Activated CD4-positive, alpha-beta T cell treated with anti-CD3 and anti-CD28 coated beads for 36 hours (primary cell): Measurements from ENCODE around the gene ADPRH. TPM values are rescaled to one million over a fixed set of nuclear protein-coding genes. Genes with fewer than 3 reads are reported as not detected.
"Not testable (repeated sequence)": the region's sequence is repeated elsewhere in the genome, so short reads cannot be mapped to it uniquely, and the experiment has no call there.

Experiments
- ATAC-seq: fragments of 200-7000 bp; cut with Tn5 transposase; one replicate; pipeline ENCODE4 v1.10.0; 2021; ENCODE audit warnings: mild to moderate bottlenecking, moderate library complexity
- CTCF ChIA-PET: fragments of 350-600 bp; sonication (Branson Sonifier 250); formaldehyde crosslinking; loops from one replicate; lab custom pipeline; 2021; ENCODE audit warnings: antibody characterized with exemption; lab: Charles Lee
- POLR2A ChIA-PET: fragments of 350-600 bp; sonication (Branson Sonifier 250); formaldehyde crosslinking; loops from one replicate; lab custom pipeline; 2021; ENCODE audit warnings: antibody characterized with exemption, inconsistent platforms; lab: Charles Lee
- DNase-seq: peaks from one replicate; pipeline ENCODE4 v3.0.0-alpha.2; 2020
- H3K27ac Mint-ChIP-seq: one replicate; pipeline ENCODE4 v1.8.0; 2021; ENCODE audit warnings: mixed read lengths
- H3K27me3 Mint-ChIP-seq: one replicate; pipeline ENCODE4 v1.8.0; 2021; ENCODE audit warnings: mixed read lengths
- H3K36me3 Mint-ChIP-seq: one replicate; pipeline ENCODE4 v1.8.0; 2021; ENCODE audit warnings: low read depth, mixed read lengths
- H3K4me1 Mint-ChIP-seq: one replicate; pipeline ENCODE4 v1.8.0; 2021; ENCODE audit warnings: mixed read lengths
- H3K4me3 Mint-ChIP-seq: one replicate; pipeline ENCODE4 v1.8.0; 2021; ENCODE audit warnings: mild to moderate bottlenecking, moderate library complexity, mixed read lengths
- H3K9me3 Mint-ChIP-seq: one replicate; pipeline ENCODE4 v1.8.0; 2021; ENCODE audit warnings: low read depth, mixed read lengths
- intact Hi-C, 2 experiments: fragments of 100-400 bp; cut with DNase I in 1 of 2; cut with micrococcal nuclease in 1 of 2; formaldehyde crosslinking; loops; one replicate each; pipeline versions ENCODE4 v1.14.2 to v1.15.1; 2022 to 2024; cut with DNase I, micrococcal nuclease
- total RNA-seq, 2 experiments: library from RNA; stranded (reverse); gene quantifications; one replicate each; pipeline ENCODE4 v1.2.3, GENCODE V29; 2021

ADPRH gene
- total RNA-seq, 2 experiments from 2014 or later = 2.5 to 3.5 TPM

DNA sequence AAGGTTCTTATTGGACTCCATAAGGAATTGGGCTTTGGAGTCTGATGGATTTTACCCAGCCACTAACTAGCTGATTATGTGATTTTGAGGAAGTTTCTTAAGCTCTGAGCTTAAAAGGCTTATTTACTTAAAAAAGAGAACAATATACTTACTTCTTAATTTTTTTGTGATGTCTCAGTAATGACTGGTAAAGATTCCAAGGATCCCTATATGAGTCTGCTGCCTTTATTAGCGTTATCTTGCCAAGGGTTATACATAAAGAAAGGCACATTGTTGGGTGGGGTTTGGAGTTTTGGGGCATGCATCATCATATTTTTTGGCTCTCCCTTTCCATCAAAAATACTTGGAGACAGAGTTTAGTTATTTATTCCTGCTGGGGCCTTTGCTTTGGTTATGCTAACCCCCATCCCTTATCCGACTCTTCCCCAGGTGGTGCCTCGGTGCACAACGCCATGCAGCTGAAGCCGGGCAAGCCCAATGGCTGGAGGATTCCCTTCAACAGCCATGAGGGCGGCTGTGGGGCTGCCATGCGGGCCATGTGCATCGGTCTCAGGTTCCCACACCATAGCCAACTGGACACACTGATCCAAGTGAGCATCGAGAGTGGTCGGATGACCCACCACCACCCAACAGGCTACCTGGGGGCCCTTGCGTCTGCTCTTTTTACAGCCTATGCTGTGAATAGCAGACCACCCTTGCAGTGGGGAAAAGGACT lies 6.7 kb downstream of the ADPRH start:
- H3K36me3 Mint-ChIP-seq = no peaks in the 10 kb centered on the region
- ChIA-PET POLR2A (no interaction called here), CTCF (no interaction called here)
- intact Hi-C loops = no loop called here
- H3K27me3 Mint-ChIP-seq = peaks cover 9% of the 10 kb centered on the region
- ATAC-seq = no peak
- no peak overlapping the region for H3K27ac Mint-ChIP-seq
- peaks cover 17% of the 10 kb centered on the region for H3K4me1 Mint-ChIP-seq
- DNase-seq = no peak
- H3K4me3 Mint-ChIP-seq = no peak overlapping the region
- no peaks in the 10 kb centered on the region for H3K9me3 Mint-ChIP-seq

GRCh38 chr3:119586733-119587172 lies 7.5 kb downstream of the ADPRH start:
- Mint-ChIP-seq H3K27me3 (peaks cover 9% of the 10 kb centered on the region), H3K9me3 (no peaks in the 10 kb centered on the region), H3K27ac (no peak overlapping the region), H3K36me3 (no peaks in the 10 kb centered on the region), H3K4me1 (peaks cover 17% of the 10 kb centered on the region), H3K4me3 (no peak overlapping the region)
- intact Hi-C loops = no loop called here
- DNase-seq = no peak
- ChIA-PET POLR2A (no interaction called here), CTCF (interaction anchor here (1.1 kb wide), 1 partner anchor 94 kb away, joined by 3 read pairs; no protein-coding TSS in a partner anchor)
- no peak for ATAC-seq

DNA sequence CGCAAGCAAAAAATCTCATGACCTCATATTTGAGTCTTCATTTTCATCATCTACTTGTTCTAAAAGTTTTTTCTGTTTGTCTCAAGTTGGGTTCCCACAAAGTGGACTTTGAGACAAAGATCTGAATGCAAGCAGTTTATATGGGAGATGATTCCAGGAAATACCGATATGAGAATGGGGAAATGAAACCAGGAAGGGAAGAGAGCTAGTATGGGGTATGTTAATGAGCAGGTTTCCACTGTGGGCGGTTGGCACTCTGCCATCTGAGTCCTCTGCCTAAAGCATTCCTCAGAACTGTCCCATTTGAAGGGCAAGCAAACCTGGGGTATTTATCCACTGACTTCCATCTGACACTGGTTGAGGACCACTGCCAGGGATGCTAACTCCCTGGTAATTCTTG lies 8.8 kb downstream of the ADPRH start:
- CTCF ChIA-PET = no interaction called here
- no peak for ATAC-seq
- Mint-ChIP-seq H3K27ac (no peak overlapping the region), H3K27me3 (peaks cover 11% of the 10 kb centered on the region), H3K4me3 (no peak overlapping the region), H3K36me3 (no peaks in the 10 kb centered on the region), H3K4me1 (peaks cover 8% of the 10 kb centered on the region), H3K9me3 (no peaks in the 10 kb centered on the region)
- POLR2A ChIA-PET = no interaction called here
- DNase-seq = peak; percentile 40
- intact Hi-C loops = no loop called here

GRCh38 chr3:119589102-119589773 lies 9.9 kb downstream of the ADPRH start:
- no peaks in the 10 kb centered on the region for H3K36me3 Mint-ChIP-seq
- ChIA-PET CTCF (no interaction called here), POLR2A (no interaction called here)
- intact Hi-C loops = no loop called here
- ATAC-seq = no peak
- no peak for DNase-seq
- no peak overlapping the region for H3K27ac Mint-ChIP-seq
- peaks cover 11% of the 10 kb centered on the region for H3K27me3 Mint-ChIP-seq
- H3K4me1 Mint-ChIP-seq = peaks cover 8% of the 10 kb centered on the region
- no peaks in the 10 kb centered on the region for H3K9me3 Mint-ChIP-seq
- no peak overlapping the region for H3K4me3 Mint-ChIP-seq

- no peak overlapping the region for H3K4me3 Mint-ChIP-seq
- intact Hi-C loops = no loop called here
- POLR2A ChIA-PET = no interaction called here
- H3K9me3 Mint-ChIP-seq = no peaks in the 10 kb centered on the region
- DNase-seq (no peak), ATAC-seq (no peak)
- peaks cover 8% of the 10 kb centered on the region for H3K4me1 Mint-ChIP-seq
- CTCF ChIA-PET = interaction anchor here (0.5 to 2.3 kb wide), 2 partner anchors 10 to 68 kb away, joined by 5 to 6 read pairs; no protein-coding TSS in a partner anchor
- peaks cover 11% of the 10 kb centered on the region for H3K27me3 Mint-ChIP-seq
- H3K36me3 Mint-ChIP-seq = no peaks in the 10 kb centered on the region
- H3K27ac Mint-ChIP-seq = no peak overlapping the region
Measured at GRCh38 chr3:119590706-119591105, 11.4 kb downstream of the ADPRH start.

- ChIA-PET CTCF (interaction anchor here (0.9 kb wide), 1 partner anchor 34 kb away, joined by 3 read pairs; no protein-coding TSS in a partner anchor), POLR2A (no interaction called here)
- Mint-ChIP-seq H3K4me1 (peaks cover 9% of the 10 kb centered on the region), H3K36me3 (no peaks in the 10 kb centered on the region), H3K27me3 (peaks cover 11% of the 10 kb centered on the region), H3K27ac (no peak overlapping the region), H3K4me3 (no peak overlapping the region), H3K9me3 (no peaks in the 10 kb centered on the region)
- DNase-seq (no peak), ATAC-seq (no peak)
- intact Hi-C loops = no loop called here
Measured at GRCh38 chr3:119592861-119593260, 13.6 kb downstream of the ADPRH start.

- peaks cover 8% of the 10 kb centered on the region for H3K27me3 Mint-ChIP-seq
- H3K27ac Mint-ChIP-seq = no peak overlapping the region
- no peak for ATAC-seq
- no peak overlapping the region for H3K4me3 Mint-ChIP-seq
- intact Hi-C loops = no loop called here
- no peaks in the 10 kb centered on the region for H3K36me3 Mint-ChIP-seq
- no peaks in the 10 kb centered on the region for H3K9me3 Mint-ChIP-seq
- CTCF ChIA-PET = no interaction called here
- POLR2A ChIA-PET = no interaction called here
- DNase-seq = no peak
- peaks cover 2% of the 10 kb centered on the region for H3K4me1 Mint-ChIP-seq
Measured at GRCh38 chr3:119594066-119594465, 14.8 kb downstream of the ADPRH start.

- intact Hi-C loops, H3K4me3 Mint-ChIP-seq, H3K4me1 Mint-ChIP-seq, H3K9me3 Mint-ChIP-seq, CTCF ChIA-PET, H3K27ac Mint-ChIP-seq, POLR2A ChIA-PET, H3K27me3 Mint-ChIP-seq, DNase-seq, ATAC-seq, H3K36me3 Mint-ChIP-seq: not testable (repeated sequence)
Measured at GRCh38 chr3:119594929-119595328, 15.6 kb downstream of the ADPRH start.

- ATAC-seq (no peak), DNase-seq (no peak)
- CTCF ChIA-PET = no interaction called here
- no peaks in the 10 kb centered on the region for H3K36me3 Mint-ChIP-seq
- no peaks in the 10 kb centered on the region for H3K9me3 Mint-ChIP-seq
- POLR2A ChIA-PET = no interaction called here
- H3K27me3 Mint-ChIP-seq = peaks cover 2% of the 10 kb centered on the region
- intact Hi-C loops = no loop called here
- H3K4me1 Mint-ChIP-seq = peaks cover 2% of the 10 kb centered on the region
- H3K4me3 Mint-ChIP-seq = no peak overlapping the region
- no peak overlapping the region for H3K27ac Mint-ChIP-seq
Measured at GRCh38 chr3:119595639-119596334, 16.5 kb downstream of the ADPRH start.

DNA sequence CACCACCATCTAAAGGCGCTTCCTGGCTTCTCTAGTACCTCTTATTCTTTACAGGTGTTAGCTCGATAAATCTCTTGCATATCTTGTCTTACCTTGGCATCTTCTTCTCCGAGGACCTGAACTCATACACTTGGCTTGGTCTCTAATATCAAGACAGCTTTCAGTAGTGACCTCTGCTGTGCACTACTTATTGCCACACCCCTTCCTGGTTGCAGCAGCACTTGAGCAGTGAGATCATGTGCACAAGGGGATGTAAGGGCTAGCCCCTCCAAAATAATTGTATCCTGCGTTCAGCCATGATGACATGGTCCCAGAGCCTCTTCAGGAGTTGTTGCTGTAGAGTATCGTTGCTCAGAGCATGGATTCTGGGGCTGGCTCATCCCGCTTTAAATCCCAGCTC lies 17.1 kb downstream of the ADPRH start:
- Mint-ChIP-seq H3K4me3 (no peak overlapping the region), H3K9me3 (no peaks in the 10 kb centered on the region), H3K36me3 (no peaks in the 10 kb centered on the region), H3K4me1 (peaks cover 6% of the 10 kb centered on the region), H3K27me3 (peaks cover 2% of the 10 kb centered on the region), H3K27ac (no peak overlapping the region)
- CTCF ChIA-PET = interaction anchor here (0.7 kb wide), 1 partner anchor 618 kb away, joined by 3 read pairs; no protein-coding TSS in a partner anchor
- intact Hi-C loops = no loop called here
- no peak for DNase-seq
- ATAC-seq = no peak
- POLR2A ChIA-PET = no interaction called here

DNA sequence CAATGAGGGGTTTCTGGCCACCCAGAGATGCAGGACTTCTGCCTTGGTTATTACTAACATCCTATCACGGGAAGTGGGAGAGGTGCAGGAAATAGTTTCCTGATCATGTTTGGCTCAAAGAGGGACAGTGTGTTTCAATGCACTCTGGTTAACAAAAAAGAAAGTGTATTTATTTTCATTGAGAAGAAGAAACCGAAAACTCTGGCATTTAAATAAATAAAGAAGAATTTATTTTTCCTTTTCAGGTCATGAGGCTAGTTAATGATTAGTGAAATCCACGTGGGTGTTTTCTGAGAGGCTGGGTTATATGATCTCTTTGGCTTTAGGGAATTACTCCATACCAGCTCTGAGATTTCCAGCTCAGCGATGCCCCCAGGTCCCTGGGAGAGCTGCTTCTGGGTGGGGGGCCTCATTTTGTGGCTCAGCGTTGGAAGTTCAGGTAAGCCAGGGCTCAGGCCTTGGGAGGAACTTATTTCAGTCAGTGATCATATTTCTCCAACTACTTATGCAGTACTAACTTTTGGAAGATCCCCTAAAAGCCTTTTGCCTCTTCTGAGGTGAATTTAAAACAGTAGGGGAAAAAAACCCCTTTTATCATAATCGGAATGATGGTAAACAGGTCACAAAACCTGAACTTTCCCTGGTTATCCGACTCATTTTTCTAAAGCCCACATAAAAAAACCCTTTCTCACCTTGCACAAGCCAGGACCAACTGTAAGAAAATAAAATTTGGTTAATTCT lies 18.4 kb downstream of the ADPRH start, which contains the start of gene PLA1A:
TSS of gene PLA1A (plus strand) at position 338 of the 741 bp plus-strand sequence. CDS start at position 367, 29 bp downstream.
- intact Hi-C loops = no loop called here
- H3K4me1 Mint-ChIP-seq = peaks cover 6% of the 10 kb centered on the region
- no peaks in the 10 kb centered on the region for H3K36me3 Mint-ChIP-seq
- H3K9me3 Mint-ChIP-seq = no peaks in the 10 kb centered on the region
- ATAC-seq (no peak), DNase-seq (no peak)
- CTCF ChIA-PET = no interaction called here
- POLR2A ChIA-PET = no interaction called here
- no peak within 1 kb of the TSS for H3K4me3 Mint-ChIP-seq
- H3K27ac Mint-ChIP-seq = no peak within 1 kb of the TSS
- peaks cover 2% of the 10 kb centered on the region for H3K27me3 Mint-ChIP-seq
